Hematopoietic multipotent progenitor cell (in vitro differentiated cells): ENCODE data around the gene RDH12. TPM values are rescaled to one million over a fixed set of nuclear protein-coding genes. Genes with fewer than 3 reads are reported as not detected.
"Not testable (repeated sequence)": the region's sequence is repeated elsewhere in the genome, so short reads cannot be mapped to it uniquely, and the experiment has no call there.

Experiments used
- DNase-seq, 3 donors: peaks; one replicate each; pipeline ENCODE4 v3.0.0-alpha.2; 2011 to 2015; ENCODE audit warnings: low read depth in 2 of 3, low spot score in 2 of 3
- total RNA-seq: library from RNA; depleted of rRNA; stranded (reverse); fragments of >200 nt; gene quantifications from one replicate; pipeline ENCODE4 v1.2.3, GENCODE V29; 2012

The RDH12 gene
- total RNA-seq, 1 donor: not detected

DNA sequence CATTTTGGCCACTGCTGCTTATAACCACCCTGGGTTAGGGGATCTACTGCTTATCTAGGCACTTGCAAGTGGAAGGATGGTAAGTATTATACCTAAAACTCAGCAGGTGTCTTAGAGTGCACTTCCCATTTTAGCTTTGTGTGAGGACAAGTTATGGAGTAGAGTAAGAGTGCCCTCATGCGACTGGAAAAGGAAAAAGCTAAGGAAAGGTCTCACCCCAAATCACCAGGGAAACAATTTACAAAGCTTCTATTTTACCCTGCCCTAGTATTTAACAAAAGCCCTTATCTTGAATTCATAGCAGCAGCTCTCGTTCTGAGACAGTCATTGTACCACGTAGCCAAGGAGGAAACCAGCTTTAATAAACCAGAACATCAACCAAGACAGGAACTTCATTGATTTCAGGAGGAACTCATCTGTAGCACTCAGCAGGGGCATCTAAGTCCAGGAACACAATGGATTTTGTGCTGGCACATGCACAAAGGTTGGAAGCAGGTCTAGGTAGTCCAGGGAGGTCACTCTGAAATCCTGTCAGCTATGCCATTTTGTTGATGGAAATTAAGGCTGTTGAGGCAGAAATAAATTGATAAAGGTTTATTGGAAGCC, 2.9 kb downstream of the RDH12 start:
- peak in 2 of 3 donors; percentile 71 to 87 for DNase-seq

DNA sequence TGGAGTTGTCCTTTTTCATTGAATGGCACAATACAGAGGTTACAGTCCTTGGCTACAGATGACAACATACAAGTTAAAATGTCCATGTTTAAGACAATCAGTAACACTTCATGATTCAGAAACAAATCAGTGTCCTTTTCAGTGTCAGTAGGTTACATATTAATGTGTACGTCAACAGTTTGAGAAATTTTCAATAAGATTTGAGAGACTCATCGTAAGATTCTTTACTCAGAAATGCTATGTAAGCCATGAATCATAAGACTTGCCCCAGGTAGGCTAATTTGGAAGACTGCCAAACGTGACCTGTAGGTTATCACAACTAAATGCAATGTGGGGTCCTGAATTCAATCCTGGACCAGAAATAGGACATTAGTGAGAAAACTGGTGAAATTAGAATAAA, 3.5 kb downstream of the RDH12 start:
- no peak for DNase-seq

DNA sequence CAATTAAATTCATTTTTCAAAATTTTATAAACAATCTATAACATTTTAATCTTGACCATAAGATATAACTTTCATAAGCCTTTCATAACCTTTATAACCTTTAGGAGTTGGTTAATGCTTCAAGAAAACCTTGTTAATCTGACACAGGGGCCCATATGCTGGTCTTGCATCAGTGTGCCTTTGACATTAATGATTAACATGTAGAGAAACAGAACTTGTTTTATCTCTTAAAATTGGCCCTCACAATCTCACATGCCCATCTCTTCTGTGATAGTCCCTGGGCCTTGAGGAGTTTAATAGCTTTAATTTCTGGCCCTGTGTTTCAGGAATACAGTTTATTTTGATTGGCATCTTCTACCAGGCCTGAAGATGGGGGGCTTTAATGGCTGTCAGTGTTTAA, 7.7 kb downstream of the RDH12 start:
- DNase-seq: not testable (repeated sequence)

DNA sequence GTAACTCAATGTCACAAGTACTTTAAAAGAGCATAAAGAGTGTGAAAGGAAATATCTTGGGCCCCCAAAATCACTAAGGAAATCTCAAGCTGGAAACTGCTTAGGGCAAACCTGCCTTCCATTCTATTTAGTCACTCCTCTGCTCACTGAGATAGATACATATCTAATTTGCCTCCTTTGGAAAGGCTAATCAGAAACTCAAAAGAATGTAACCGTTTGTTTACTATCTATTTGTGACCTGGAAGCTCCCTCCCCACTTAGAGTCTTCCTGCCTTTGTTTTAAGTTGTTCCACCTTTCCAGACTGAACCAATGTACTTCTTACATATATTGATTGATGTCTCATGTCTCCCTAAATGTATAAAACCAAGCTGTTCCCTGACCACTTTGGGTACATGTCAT, 8.1 kb downstream of the RDH12 start:
- DNase-seq: not testable (repeated sequence)

DNA sequence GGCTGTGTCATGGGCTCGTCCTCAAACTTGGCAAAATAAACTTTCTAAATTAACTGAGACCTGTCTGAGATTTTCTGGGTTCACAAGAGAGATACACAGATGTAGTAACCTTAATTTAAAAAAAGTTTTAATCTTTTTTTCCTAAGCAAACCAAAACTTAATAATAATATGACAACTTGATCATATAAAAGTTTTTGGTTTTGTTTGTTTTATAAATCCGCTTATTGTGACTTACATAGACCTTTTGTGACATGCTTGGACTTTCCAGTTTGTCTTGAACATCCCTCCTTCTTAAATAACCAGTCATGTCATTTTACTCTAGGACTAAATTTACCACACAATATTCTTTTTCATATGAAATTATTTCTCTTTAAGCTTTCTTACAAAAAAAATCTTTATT, 8.5 kb downstream of the RDH12 start:
- DNase-seq: peak in 1 of 3 donors; percentile 6

DNA sequence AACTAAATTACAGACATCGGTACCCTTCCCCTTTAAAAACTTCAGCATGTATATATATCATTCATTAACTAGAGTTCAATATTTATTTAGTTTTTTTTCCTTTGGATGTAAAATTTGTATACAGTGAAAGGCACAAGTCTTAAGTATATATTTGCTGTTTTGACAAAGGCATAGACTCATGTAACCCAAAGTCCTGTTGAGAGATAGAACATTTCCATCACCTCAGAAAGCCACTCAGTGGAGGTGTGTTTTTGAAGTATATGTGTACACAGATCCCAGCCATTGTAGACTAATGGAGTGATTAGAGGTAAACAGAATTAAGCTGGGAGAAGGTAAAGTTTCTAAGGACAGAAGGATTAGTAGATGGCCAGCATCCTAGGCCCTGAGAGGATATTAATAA, 15.4 kb downstream of the RDH12 start:
- DNase-seq: no peak

DNA sequence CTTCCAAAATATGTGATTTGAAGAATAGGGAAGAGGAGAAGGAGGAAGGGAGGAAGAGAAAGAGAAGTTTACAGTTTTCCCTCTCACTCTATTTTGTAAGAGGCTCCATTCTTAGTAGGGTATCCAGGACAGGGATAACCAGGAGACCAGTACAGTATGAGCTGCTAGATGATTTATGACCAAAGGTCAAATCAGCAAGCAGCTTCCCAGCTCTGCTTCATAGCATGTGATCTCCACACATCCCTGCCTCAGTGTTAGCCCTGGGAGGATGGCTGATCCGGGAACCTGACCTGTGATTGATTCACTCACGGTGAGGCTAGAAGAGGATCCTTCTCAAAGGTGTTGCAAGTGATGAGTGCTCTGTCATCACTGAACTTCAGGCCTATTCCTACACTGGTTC, 16.6 kb downstream of the RDH12 start:
- no peak for DNase-seq

DNA sequence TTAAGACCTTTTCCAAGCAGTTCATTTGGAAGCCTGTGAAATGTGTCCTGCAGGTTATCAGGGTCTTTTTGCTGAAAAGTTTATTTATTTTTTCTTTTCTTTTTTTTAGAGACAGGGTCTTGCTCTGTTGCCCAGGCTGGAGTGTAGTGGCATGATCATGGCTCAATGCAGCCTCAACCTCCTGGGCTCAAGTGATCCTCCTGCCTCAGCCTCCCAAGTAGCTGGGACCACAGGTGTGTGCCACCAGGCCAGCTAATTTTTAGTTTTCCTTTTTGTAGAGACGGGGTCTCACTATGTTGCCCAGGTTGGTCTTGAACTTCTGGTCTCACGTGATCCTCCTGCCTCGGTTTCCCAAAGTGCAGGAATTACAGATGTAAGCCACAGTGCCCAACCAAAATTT, 17.7 kb downstream of the RDH12 start:
- DNase-seq: not testable (repeated sequence)

DNA sequence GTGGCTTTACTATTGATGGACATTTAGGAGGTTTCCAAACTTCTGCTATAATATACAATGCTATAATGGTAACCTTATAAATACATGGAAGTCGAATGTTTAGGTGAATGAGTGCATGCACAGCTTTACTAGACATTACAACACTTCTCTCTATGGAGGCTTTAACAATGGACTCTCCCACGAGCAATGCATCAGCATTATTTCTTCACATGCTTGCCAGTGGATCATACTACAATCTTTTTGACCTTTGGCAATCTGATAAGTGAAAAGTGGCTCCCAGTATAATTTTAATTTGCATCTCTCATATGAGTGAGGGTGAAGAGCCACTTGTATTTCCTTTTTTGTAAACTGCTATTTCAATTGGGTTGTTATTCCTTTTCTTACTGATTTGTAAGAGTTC, 18.2 kb downstream of the RDH12 start:
- DNase-seq: no peak

DNA sequence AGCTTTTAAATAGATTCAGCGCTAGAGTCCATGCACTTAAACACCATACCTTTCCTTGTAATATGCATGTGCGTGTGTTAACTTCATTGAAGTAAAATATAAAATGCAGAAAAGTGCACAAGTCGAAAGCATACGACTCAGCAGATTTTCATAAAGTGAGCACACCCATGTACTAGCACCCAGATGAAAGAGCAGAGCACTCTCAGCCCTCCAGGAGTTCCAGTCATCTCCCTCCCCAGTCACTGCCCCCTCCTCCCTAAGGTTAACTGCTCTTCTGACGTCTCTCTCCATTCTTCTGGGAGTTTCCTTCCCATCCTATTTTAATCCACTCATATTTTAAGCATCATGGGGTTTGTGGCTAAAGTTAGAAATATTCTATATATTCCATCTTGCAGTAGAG, 20.2 kb downstream of the RDH12 start:
- no peak for DNase-seq

DNA sequence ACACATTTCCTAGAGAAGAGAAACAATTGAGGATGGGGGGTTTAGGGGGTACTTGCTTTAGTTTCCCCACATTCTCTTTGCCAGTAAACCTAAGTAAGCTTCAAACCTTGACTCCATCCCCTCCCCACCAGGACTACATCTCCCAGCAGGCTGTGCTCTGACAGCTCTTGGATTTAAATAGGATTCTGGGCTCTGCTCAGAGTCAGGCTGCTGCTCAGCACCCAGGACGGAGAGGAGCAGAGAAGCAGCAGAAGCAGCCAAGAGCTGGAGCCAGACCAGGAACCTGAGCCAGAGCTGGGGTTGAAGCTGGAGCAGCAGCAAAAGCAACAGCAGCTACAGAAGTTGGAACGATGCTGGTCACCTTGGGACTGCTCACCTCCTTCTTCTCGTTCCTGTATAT, 20.6 kb downstream of the RDH12 start:
- DNase-seq: peak in 1 of 3 donors; percentile 20

DNA sequence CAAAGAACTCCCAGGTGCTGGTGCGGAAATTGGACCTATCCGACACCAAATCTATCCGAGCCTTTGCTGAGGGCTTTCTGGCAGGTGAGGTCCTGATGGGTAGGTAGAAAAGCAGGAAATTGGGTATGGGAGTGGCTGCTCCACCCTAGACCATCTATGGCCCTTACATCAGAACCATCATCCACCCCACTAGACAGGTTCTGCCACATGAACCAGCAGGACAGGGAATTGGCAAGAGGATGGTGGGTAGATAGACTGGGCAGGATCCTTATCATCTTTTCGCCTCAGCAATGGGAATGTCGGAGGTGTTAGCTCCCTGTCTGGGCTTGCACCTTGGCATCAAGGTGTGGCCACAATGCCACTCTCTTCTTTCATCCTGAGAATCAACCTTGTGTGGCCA, 23.5 kb downstream of the RDH12 start:
- DNase-seq: no peak

DNA sequence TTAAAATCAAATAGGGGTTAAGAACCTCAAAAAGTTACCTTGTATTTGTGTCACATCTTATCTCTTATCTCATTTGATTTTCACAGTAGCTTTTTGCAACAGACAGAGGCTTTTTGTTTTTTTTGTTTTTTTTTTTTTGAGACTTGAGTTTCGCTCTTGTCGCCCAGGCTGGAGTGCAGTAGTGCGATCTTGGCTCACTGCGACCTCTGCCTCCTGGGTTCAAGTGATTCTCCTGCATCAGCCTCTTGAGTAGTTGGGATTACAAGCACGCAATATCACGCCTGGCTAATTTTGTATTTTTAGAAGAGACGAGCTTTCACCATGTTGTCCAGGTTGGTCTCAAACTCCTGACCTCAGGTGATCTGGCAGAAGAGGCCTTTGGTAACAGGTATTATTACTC, 25.7 kb downstream of the RDH12 start:
- DNase-seq: no peak

DNA sequence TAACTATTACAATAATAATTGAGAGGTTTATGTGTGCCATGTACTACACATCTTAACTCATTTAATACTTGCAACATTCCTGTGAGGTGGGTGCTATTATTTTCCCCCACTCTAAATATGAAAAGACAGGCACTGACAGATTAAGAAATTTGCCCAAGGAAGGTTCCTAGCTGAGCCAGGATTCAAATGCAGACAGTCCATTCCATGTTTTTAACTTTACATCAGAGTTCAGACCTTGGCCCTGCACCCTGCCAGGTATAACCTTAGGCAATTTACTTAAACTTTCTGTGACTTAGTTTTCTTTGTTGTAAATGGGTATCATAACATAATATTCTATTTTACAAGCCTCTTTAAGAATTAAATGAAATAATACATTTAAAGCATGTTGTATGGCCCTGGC, 26.6 kb downstream of the RDH12 start:
- no peak for DNase-seq

DNA sequence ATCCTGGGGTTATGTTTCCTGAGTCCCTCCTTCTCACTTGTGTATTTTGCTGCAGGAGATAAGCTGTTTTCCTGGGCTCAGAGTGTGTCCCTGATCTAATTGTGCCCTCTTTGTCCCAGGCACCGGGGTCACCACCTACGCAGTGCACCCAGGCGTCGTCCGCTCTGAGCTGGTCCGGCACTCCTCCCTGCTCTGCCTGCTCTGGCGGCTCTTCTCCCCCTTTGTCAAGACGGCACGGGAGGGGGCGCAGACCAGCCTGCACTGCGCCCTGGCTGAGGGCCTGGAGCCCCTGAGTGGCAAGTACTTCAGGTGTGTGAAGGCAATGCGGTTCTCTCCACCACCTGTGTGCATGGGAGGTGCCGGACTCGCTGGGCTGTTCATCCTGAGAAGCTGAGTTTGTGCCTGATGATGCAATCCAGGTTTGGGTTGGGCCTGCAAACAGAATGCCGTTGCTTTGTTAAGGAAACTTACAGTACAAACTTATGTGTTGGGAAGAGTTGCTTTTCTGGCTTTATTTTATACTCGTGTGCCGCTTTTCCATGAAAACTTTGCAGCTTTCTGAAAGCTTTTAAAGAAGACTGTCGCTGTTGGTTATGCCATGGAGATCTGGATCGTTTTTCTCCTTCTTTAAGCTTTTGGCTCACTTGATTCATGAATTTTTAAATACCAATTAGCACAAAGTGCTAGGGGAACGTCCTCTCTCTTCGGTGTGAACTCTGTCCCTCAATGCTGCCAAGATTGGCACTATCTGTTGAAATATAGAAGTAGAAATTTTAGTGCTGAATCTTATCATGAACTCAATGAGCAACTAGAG, 27.6 kb downstream of the RDH12 start:
- DNase-seq: no peak

DNA sequence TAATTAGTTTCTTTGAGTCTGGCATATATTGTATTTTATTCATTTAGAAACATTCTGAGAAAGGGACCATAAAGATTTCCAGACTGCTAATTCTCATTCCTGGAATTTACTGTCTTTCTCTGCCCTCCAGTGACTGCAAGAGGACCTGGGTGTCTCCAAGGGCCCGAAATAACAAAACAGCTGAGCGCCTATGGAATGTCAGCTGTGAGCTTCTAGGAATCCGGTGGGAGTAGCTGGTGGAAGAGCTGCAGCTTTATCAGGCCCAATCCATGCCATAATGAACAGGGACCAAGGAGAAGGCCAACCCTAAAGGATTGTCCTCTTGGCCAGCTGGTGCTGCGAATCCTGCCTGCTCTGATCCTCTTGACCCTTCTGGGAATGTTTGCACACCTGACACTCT, 31.9 kb downstream of the RDH12 start:
- no peak for DNase-seq

DNA sequence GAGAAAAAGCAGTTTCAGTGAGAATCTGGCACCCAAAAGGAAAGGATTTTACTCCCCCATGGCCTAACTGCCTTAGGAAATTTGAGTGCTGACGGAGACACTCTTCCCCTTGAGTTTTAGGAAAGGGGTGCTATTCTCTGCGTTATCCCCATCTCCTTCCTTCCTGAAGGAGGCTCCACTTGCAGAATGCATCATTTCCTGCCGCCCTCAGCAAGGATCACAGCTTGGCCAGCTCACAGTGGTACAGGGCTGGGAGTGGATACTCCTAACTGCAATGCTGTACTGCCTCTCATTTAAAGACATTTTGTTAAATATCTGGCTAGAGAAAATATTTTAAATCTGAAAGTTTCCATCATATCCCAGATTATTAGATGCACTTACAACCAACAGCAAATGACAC, 33.0 kb downstream of the RDH12 start:
- DNase-seq: no peak

DNA sequence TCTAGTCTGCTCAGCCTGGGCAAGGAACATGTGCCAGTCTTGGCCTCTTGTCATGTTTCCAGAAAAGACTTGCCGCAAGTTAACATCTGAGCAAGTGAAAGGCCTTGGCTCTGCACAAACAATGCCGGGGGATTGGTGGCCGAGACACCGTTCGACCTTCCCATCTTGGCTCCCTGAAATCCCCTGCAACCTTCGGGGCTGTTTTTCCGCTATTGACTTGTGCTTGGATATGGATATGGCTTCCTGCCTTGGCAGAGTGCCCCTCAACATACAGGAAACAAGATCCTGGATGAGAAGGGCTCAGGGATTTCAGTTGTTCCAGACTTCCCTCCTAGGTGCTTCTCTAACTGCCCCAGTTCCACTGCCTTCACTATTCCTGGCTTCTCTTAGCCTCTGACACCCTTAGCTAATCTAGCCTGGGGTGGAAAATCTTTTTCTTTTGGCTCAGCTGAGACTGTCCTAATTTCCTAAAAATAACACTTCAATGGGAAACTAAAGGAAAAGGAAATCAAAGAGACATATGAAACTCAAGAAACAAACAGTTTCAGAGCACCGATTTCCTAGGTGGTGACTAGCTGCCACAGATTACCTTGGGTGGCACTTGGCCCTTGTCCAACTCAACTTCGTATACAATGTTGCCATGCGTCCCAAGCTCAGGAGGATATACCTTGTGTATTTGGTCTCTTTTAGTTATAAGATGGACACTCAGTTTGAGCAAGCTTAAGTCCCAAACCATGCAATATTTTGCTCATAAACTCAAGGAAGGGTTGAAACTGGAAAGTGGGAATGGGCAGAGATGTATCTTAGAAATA, 33.9 kb downstream of the RDH12 start:
- no peak for DNase-seq

DNA sequence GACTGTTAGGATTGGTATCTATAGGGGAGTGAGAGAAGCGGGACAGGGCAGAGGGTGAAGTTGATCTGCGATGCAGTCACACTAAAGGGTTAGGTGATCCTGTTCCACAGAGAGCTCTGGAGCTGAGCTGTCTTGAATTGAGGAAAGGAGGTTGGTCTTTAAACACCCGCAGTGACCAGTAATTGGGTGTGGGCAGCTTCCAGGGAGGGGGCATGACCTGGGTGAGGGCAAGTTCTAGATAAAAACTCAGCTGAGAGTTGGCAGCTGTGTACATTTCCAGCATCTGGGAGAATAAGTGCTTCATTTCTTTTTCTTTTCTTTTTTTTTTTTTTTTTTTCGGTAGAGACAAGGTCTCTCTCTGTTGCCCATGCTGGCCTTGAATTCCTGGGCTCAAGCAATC, 35.1 kb downstream of the RDH12 start:
- DNase-seq: no peak

DNA sequence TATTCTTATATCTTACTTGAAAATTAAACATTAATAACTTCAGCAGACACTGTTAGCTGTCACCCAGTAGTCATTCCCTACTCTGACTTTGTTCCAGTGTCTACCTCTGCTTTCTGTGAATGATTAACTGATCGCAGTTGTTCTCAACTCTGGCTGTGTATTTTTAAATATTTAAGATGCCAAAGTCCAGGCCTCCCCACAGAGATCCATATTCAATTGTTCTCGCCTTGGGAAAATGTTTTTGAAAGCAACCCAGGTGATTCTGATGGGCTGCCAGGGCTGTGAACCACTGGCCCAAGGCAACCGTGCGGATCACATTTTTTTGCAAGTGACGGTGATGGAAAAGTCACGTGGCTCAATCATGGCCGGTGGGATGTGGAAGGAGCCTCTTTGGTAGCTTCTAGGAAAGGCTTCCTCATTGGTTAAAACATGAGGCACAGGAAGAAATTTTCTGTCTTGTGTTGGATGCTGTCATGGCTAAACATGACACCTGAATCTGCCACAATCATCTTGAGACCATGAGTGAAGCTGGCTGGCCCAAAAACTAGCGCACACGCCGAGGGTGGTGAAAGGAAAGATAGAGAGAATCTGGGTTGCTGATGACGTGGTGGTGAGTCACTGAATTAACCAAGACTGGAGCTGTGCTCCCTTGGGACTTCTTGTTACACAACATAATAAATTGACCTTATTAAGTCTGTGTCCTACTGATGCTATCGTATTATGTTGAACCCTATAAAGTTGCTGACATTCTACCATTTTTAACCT, 37.2 kb downstream of the RDH12 start:
- no peak for DNase-seq

DNA sequence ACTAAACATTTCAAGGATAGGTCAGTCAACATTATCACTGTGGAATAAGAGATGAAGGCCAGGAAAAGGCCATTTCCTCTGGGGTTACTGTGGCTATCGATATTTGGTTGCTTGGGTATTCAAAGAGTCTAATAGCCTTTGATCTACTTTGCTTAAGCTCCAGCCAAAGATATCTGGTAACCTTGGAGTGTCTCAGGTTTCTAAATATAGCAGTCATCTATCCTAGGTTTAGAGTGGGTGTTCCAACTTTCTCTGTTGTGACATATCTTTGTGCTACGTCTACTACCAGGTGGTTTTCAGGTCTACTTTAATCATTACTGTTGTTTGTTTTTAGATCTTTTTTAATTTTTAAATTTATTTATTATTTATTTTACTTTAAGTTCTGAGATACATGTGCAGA, 42.4 kb downstream of the RDH12 start:
- no peak for DNase-seq
